ENCODE data around the gene PEPD.
A peak's percentile ranks its signal among the peaks of the same experiment; 100 is the strongest.

The PEPD gene

GRCh38 chr19:33437821-33438671, 83.5 kb downstream of the PEPD start:
- DNase-seq (ENCODE audit: low spot score) = no peak

- DNase-seq (ENCODE audit: low spot score) = no peak
Observed at GRCh38 chr19:33437393-33437820, 84.2 kb downstream of the PEPD start.

- no peak for DNase-seq (ENCODE audit: low spot score)
Observed at GRCh38 chr19:33436360-33437345, 84.9 kb downstream of the PEPD start.

- DNase-seq (ENCODE audit: low spot score) = no peak
Observed at GRCh38 chr19:33435706-33436359, 85.8 kb downstream of the PEPD start.

- peak; percentile 62 for DNase-seq (ENCODE audit: low spot score)
Observed at GRCh38 chr19:33434886-33435705, 86.5 kb downstream of the PEPD start.

- no peak for DNase-seq (ENCODE audit: low spot score)
Observed at GRCh38 chr19:33434069-33434885, 87.3 kb downstream of the PEPD start.

GRCh38 chr19:33432446-33433170, 89.0 kb downstream of the PEPD start:
- no peak for DNase-seq (ENCODE audit: low spot score)

- DNase-seq (ENCODE audit: low spot score) = no peak
Observed at GRCh38 chr19:33432015-33432414, 89.6 kb downstream of the PEPD start.

GRCh38 chr19:33430674-33431277, 90.8 kb downstream of the PEPD start:
- peak; percentile 85 for DNase-seq (ENCODE audit: low spot score)

GRCh38 chr19:33429891-33430673, 91.5 kb downstream of the PEPD start:
- no peak for DNase-seq (ENCODE audit: low spot score)

- no peak for DNase-seq (ENCODE audit: low spot score)
Observed at GRCh38 chr19:33428627-33429125, 92.9 kb downstream of the PEPD start.

- no peak for DNase-seq (ENCODE audit: low spot score)
Observed at GRCh38 chr19:33427801-33428626, 93.6 kb downstream of the PEPD start.

GRCh38 chr19:33426621-33427361, 94.8 kb downstream of the PEPD start:
- no peak for DNase-seq (ENCODE audit: low spot score)

- DNase-seq (ENCODE audit: low spot score) = no peak
Observed at GRCh38 chr19:33424181-33424580, 97.4 kb downstream of the PEPD start.

- no peak for DNase-seq (ENCODE audit: low spot score)
Observed at GRCh38 chr19:33422369-33423180, 99.0 kb downstream of the PEPD start.

GRCh38 chr19:33421368-33421767, 100.2 kb downstream of the PEPD start:
- no peak for DNase-seq (ENCODE audit: low spot score)

Measured in AG08395 (cell line).